ENCODE data around the gene HSPA1A. TPM values are rescaled to one million over a fixed set of nuclear protein-coding genes. Genes with fewer than 3 reads are reported as not detected.
A peak's percentile ranks its signal among the peaks of the same experiment; 100 is the strongest.

Gene HSPA1A
- polyA plus RNA-seq: 100 to 1,000 TPM in 1 of 3 donors, 10 to 100 TPM in 2; 32.5 to 514 (median 76.3) TPM

DNA sequence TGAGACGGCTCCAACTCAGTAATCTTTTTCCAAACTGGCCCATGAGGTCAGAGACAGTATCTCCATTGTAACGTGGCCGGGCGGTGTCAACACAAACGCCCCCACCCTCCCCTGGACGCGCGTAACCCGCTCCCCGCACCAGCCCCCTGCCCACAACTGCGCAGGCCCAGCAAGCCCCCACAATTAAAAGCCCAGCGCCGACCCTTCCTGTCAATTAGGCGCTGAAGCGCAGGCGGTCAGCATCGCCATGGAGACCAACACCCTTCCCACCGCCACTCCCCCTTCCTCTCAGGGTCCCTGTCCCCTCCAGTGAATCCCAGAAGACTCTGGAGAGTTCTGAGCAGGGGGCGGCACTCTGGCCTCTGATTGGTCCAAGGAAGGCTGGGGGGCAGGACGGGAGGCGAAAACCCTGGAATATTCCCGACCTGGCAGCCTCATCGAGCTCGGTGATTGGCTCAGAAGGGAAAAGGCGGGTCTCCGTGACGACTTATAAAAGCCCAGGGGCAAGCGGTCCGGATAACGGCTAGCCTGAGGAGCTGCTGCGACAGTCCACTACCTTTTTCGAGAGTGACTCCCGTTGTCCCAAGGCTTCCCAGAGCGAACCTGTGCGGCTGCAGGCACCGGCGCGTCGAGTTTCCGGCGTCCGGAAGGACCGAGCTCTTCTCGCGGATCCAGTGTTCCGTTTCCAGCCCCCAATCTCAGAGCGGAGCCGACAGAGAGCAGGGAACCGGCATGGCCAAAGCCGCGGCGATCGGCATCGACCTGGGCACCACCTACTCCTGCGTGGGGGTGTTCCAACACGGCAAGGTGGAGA, at the start of gene HSPA1A, which contains the start of gene HSPA1L:
Gene HSPA1A, plus strand, starts transcription at position 519 of the 814 bp plus-strand sequence. Its CDS starts 214 bp downstream, at position 733.
Gene HSPA1L, minus strand, starts transcription at position 259 of the 814 bp plus-strand sequence. CDS start 3,311 bp downstream, outside the sequence.
- peak within 1 kb of the TSS; percentile 77 for H3K27ac ChIP-seq (ENCODE audit: low read depth, low read length)
- WGBS, 3 donors: 0 to 1% (median 0%) methylated on average over 54 to 56 of the region's 56 CpGs

DNA sequence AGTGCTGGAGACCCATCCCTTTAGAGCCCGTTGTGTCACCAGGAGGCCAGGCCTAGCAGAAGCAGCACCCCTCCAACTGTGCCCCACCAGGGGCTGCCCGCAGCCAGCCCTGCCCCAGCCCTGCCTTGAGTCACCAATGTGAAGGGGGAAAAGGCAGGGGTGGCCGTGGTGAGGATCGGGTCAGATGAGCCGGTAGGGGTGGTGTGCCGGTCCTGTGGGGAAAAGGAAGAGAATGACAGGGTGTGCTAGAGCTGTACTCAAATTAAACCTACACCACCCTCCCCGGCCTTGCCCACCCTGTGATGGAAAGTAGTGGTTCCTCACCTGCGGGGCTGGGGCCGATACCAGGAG, 49.8 kb upstream of the HSPA1A start:
- no peak overlapping the region for H3K27ac ChIP-seq (ENCODE audit: low read depth, low read length)
- 87 to 91% (median 87%) methylated on average over 9 of the region's 9 CpGs for WGBS, 3 donors

DNA sequence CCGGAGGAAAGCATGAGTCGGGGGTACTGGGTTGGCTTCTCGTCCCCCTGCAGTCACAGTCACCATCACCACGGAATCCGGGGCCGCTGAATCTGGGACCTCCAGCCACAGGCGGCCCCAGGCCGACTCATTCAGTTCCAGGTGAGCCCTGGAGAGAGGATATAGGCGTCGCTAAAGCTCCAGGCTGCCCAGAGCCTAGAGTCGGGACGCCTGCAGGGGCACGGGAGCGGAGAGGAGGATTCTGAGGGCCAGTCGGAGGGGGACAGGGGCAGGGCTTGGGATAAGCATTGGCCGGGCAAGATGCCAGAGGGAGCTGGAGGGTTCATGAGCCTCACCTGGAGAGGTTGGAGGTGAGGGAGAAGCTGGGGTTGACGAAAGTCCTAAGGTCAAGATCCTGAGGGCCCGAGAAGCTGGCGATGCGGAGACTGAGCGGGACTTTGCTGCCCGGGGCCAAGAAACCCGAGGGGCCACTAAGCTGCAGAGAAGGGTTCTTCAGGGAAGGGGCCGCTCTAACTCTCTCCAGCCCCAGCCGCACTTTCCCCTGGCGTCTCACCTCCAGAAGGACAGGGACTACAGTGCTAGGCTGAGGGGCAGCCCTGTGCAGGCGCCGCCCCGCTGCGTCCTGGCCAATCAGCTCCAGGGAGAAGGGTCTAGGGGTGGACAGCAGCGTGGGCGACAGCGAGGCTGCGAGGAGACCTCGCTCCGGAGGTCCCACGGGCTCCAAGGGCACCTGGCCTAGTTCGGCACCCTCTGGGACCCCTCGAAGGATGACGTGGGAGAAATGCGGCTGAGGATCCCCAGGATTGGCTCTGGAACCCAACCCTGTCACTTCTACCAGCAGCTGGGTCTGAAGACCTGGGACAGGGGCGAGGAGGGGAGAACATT, 49.2 kb upstream of the HSPA1A start:
- 36 to 62% (median 62%) methylated on average over 42 of the region's 42 CpGs for WGBS, 3 donors
- no peak overlapping the region for H3K27ac ChIP-seq (ENCODE audit: low read depth, low read length)

DNA sequence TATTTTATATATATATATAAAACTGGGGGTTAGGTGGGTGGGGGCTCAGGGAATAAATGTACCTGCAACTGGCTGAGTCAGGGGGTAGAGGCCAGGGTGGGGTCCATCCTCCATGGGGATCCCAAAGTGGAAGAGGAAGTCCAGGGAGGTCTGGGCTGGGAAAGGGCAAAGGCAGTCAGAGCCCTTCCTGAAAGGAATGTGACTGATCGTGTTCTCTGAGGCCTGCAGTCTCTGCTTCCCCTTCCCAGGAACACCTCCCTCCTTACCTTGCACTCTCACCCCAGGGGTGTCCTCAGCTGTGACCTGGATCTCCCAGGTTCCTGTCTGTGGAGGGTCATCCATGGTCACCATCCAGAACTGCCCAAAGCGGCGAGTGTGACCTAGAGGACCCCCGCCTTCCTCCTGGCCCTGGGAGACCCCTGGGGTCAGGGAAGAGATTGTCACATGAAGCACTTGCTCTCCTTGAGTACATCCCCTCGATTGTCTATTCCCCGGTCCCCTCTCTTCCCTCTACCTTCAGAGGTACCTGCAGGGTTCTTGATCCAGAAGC, 48.2 kb upstream of the HSPA1A start:
- 75 to 84% (median 80%) methylated on average over 6 of the region's 6 CpGs for WGBS, 3 donors

DNA sequence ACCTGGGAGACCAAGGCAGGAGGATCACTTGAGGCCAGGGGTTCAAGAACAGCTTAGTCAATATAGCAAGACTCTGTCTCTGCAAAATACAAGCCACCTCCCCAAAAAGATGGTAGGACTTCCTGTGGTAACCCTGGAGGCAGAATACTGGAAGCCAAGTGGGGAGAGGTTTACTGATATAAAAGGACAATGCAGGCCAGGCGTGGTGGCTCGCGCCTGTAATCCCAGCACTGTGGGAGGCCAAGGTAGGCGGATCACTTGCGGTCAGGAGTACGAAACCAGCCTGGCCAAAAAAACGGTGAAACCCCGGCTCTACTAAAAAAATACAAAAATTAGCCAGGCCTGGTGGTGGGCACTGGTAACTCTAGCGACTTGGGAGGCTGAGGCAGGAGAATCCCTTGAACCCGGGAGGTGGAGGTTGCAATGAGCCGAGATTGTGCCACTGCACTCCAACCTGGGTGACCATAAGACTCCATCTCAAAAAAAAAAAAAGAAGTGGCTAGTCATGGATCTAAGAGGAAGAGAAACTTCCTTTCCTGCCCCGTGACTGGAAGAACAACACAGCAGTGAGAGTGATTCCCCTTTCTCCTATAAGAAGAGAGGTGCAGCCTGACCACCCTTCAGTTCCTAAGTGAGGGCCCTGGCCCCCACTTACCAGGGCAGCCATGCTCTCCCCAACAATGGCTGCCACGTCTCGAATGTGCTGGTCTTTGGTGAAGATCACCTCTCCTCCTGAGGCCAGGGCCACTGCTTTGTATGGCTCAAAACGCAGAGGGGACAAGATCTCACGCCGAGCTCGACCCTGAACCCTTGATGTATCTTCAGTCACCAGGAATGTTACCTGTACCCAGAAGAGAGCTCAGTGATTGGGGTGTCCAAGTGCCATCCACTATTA, 46.7 kb upstream of the HSPA1A start:
- H3K27ac ChIP-seq (ENCODE audit: low read depth, low read length): no peak overlapping the region
- 85 to 89% (median 88%) methylated on average over 18 of the region's 18 CpGs for WGBS, 3 donors

More for the DNA sequence above, 48.2 kb upstream of the HSPA1A start:
- no peak overlapping the region for H3K27ac ChIP-seq (ENCODE audit: low read depth, low read length)

DNA sequence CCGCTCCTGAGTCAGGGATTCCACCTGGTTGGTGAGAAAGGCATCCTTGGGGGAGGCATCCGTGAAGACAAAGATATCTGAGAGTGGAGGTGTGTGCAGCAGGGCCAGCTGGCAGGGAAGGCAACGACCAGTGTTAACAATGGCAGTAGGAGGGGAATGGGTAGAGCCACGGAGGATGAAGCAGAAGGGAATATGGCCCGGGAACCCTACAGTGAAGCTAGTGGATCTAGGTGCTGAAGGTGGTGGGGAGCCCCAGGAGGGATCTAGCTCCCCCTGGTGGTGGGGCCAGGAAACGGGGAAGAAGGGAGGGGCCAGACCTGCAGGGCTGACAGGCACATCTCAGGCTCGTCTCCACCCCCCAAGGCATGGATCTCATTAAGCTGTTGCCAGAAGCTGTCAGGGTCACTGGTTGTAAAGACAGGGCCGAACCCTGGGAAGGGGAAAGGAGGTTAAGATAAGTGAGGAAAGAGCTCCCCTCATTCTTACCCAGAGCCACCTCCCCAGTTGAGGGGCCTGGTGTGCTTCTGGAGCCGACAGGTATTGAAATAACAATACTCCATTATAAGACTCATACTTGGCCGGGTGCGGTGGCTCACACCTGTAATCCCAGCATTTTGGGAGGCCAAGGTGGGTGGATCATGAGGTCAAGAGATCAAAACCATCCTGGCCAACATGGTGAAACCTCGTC, 45.5 kb upstream of the HSPA1A start:
- 48 to 61% (median 56%) methylated on average over 12 of the region's 12 CpGs for WGBS, 3 donors
- H3K27ac ChIP-seq (ENCODE audit: low read depth, low read length): no peak overlapping the region

DNA sequence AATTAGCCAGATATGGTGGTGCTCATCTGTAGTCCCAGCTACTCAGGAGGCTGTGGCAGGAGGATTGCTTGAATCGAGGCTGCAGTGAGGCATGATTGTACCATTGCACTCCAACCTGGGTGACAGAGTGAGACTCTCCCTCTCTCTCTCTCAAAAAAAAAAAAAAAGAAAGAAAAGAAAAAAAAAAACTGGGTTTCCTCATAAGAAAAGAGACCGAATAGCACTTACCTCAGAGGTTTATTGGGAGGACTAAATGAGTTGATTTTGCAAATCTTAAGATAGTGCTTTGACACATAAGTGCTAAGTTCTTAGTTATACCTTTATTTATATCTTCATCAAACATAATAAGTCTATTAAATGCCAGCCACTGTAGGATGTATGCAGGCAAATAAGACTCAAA, 44.5 kb upstream of the HSPA1A start:
- 76 to 90% (median 83%) methylated on average over 2 of the region's 2 CpGs for WGBS, 3 donors
- H3K27ac ChIP-seq (ENCODE audit: low read depth, low read length): no peak overlapping the region

DNA sequence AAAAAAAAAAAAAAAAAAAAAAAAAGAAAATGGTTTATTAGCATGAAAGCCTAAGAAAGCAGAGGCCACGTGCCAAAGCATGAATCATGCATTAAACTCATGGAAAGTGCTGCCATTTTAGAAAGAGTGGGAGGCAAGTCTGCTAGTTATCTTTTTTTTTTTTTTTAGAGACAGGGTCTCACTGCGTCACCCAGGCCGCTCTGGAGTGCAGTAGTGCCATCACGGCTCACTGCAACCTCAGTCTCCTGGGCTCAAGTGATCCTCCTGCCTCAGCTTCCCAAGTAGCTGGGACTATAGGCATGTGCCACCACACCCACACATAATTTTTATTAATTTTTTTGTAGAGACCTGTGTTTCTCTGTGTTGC, 43.4 kb upstream of the HSPA1A start:
- 67 to 82% (median 77%) methylated on average over 4 of the region's 4 CpGs for WGBS, 3 donors
- H3K27ac ChIP-seq (ENCODE audit: low read depth, low read length): no peak overlapping the region

DNA sequence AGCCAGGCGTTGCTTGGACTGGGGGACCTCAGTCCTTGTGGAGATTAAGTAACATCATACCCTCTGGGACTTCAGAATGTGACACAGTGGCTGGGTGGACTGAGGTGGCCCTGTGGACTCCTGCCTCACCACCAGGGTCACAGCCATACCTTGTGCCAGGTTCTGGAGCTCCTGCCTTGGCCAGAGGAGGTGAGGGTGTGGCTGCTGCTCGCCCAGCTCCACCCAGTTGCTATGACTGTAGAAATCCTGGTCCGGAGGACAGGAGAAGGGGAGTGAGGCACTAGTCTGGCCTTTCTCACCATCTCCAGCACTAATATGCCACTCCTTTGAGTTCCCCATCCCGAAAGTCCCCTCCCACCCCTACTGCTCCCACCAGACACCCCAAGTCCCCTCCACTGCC, 40.2 kb upstream of the HSPA1A start:
- 60 to 80% (median 65%) methylated on average over 4 of the region's 4 CpGs for WGBS, 3 donors
- H3K27ac ChIP-seq (ENCODE audit: low read depth, low read length): no peak overlapping the region

DNA sequence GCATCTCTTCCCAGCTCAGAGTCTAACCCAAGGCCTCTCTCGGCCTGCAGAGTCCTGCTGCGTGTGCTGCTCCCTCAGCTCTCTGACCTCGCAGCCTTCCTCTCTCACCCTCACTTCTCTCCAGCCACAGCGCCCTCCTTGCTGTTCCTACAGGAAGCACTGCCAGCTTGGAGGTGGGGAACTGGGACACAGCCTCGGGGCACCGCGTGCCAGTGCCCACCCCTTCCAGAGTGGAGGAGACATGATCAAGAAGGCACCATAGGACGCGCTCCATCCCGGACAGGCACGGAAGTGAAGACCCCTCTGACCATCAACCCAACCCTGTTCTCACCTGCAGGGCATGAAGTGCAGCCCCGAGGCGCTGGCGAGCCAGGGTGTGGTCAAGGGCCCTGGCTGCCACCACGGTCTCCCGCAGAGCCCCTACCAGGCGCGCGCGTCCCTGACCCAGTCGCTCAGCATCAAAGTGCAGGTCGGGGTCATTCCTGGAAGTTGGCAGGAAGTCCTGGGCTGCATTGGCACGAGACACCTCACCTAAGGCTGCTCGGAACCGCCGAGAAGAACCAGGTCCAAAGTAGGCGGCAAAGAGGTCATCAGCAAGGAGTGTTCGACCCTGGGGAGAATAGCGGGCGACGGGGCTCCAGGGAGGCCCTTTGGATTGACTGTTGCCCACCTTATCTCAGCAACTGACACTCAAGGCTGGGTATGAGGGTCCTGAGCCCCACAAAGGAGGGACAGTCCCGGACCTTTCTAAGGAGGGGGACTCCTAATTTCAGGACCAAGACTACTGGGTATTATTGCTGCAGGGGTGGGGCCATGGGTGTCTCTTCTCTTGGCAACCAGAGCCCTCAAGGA, 39.5 kb upstream of the HSPA1A start:
- H3K27ac ChIP-seq (ENCODE audit: low read depth, low read length): no peak overlapping the region
- 88 to 89% (median 89%) methylated on average over 32 of the region's 32 CpGs for WGBS, 3 donors

DNA sequence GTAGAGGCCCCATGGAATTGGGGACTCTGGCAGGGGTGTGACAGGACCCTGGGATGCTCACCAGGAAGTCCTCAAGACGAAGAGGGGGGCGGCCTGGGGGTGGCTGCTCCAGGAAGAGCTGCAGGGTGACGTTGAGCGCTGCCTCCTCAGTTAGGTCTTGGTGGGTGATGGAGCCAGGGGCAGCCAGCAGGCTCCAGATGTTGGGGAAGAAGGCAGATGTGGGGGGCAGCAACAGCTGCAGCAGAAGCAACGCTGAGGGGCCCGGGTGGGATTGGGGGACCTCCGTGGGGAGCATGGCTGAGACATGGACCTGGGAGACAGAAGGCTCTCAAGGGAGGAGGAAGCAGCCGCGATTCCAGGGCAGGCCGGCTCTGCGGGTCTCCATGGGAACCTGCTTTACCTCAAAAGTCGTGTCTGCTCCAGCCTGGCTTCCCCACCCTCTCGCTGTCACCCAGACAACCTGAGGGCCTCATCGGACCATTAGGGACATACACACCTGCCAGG, 38.8 kb upstream of the HSPA1A start:
- WGBS, 3 donors: 27 to 43% (median 28%) methylated on average over 10 to 14 of the region's 14 CpGs
- no peak overlapping the region for H3K27ac ChIP-seq (ENCODE audit: low read depth, low read length)

DNA sequence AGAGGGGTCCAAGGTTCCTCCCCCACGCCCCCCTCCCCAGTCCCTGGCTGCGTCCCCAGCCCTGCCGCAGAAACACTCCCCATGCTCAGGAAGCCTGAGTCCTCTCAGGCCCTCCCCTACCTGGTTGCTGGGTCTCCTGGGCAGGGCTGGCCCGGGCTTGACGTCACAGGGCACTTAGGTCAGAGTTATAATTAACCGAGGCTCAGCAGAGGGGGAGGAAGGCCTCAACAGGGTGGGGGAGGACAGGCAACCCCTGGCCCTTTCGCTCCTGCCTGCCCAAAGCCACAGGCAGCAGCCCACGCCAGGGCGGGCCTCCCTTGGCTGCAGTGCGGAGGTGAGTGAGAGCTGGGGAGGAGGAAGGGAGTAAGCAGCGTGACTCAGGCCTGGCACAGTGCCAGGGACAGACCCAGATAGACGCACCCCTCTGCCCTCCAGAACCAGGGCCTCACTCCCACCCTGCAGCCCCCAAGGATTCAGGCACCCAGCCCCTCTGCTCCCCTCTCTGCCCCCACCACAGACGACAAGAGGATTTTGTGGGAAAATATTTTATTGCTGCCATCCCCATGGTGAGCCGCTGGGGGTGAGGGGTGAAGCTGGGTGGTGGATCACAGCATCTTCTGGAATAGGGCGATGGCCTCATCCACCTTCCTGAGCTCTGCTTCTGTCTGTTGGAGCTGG, 38.2 kb upstream of the HSPA1A start, which contains the start of gene VWA7:
Gene VWA7, minus strand, starts transcription at position 340 of the 678 bp plus-strand sequence. CDS start 549 bp downstream, outside the sequence.
- WGBS, 3 donors: 9 to 15% (median 13%) methylated on average over 14 to 15 of the region's 15 CpGs
- H3K27ac ChIP-seq (ENCODE audit: low read depth, low read length): no peak within 1 kb of the TSS

DNA sequence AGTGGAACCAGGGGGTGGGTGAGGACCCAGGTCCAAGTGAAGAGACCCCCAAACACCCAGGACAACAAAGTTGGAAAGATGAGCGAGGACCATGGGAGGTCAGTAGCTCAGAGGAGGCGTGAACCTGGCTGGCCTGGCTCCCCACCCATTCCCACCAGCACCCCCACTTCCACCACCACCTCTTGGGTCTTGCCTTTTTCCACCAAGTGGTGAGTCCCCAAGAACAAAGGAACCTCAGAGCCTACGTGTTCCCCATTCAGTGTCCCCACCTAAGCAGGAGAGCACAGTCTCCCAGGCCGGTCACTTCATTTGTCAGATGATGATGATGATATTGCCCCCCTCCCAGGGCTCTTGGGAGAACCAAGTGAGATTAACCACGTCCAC, 37.7 kb upstream of the HSPA1A start:
- 88 to 95% (median 91%) methylated on average over 5 of the region's 5 CpGs for WGBS, 3 donors
- H3K27ac ChIP-seq (ENCODE audit: low read depth, low read length): no peak overlapping the region

DNA sequence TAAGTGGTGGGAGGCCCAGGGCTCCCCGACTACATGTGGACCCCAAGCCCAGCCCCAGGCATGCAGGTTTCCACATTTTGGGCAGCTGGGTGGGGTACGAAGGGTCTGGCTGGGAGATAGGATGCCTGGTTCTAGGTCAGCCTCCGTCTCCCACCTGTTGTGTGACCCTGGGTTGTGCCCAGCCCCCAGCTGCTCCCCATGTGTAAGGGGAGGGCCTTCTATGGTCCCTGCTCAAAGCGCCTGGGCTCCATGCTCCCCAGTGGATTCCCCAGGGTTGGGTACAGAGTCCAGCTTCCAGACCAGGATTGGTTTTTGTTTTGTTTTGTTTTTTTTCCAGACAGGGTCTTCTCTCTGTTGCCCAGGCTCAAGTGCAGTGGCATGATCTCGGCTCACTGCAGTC, 37.1 kb upstream of the HSPA1A start:
- no peak overlapping the region for H3K27ac ChIP-seq (ENCODE audit: low read depth, low read length)
- 84 to 99% (median 96%) methylated on average over 5 of the region's 5 CpGs for WGBS, 3 donors

DNA sequence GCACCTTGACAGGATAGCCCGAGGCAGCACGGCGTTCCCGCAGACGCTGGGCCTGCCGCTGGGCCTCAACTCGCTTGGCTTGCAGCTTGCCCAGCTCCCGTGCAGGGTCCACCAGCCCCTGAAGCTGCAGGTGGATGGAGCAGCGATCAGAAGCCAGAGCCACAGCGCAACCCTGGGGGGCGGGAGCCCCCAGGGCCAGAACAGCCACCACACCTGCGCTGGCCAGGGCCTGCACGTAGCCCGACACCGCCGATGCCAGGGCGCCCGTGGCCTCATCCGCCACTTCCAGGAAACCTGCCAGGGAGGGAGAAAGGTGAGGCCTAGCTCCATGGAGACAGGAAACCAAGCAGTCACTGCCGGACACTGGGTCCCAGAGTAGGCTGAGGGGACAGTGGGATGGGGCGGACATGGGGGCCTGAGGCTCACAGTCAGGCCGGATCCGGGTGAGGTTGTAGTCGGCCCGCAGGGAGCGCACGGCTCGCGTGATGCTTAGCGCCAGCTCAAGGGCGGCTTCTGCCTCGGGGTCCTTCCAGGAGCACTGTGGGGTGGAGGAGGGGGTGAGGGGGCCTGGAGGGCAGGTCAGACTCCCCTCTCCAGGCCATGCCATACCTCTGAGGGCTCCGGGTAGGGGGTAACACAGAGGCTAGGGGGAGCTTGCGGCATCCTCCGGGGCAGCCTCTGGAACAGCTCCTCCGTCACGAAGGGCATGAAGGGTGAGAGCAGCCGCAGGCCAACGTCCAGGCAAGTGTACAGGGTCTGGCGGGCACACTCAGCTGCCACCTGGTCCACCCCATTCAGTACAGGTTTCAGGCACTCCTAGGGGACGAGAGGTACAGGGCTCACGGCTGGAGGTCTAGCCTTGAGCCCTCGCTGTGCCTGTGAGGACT, 36.1 kb upstream of the HSPA1A start:
- H3K27ac ChIP-seq (ENCODE audit: low read depth, low read length): no peak overlapping the region
- WGBS, 3 donors: 93 to 95% (median 93%) methylated on average over 35 to 43 of the region's 43 CpGs
